AG04449 (cell line): ENCODE measurements around the gene LRP1B.

Experiments
- CTCF ChIA-PET: fragments of 350-600 bp; formaldehyde crosslinking; extraction: SDS; loops from one replicate; lab custom pipeline; 2021; ENCODE audit warnings: antibody characterized with exemption; lab: Yijun Ruan, JAX
- POLR2A ChIA-PET: fragments of 400-600, 350-600 bp; formaldehyde crosslinking; extraction: SDS; loops from one replicate; lab custom pipeline; 2020; ENCODE audit warnings: antibody characterized with exemption, inconsistent platforms; lab: Yijun Ruan, JAX
- DNase-seq: peaks from one replicate; pipeline ENCODE4 v3.0.0-alpha.2; 2010; ENCODE audit warnings: low read depth, low spot score
- H3K4me3 ChIP-seq: 2 replicates; pipeline ENCODE4 v1.5.1; 2011; ENCODE audit warnings: low read depth, mild to moderate bottlenecking, control low read depth, low read length
- TF ChIP-seq, protein P1 (sequence below): IDR thresholded peaks from one replicate; pipeline ENCODE4 v1.5.1; 2011; ENCODE audit warnings: mild to moderate bottlenecking, moderate library complexity, low read length, control low read depth, inconsistent platforms; ENCODE audit not compliant: insufficient read depth; ENCODE audit errors: missing control alignments

The LRP1B gene

GRCh38 chr2:140269000-140269399 lies 1861.8 kb downstream of the LRP1B start:
- ChIA-PET POLR2A (no interaction called here), CTCF (no interaction called here)
- H3K4me3 ChIP-seq = no peak overlapping the region

DNA sequence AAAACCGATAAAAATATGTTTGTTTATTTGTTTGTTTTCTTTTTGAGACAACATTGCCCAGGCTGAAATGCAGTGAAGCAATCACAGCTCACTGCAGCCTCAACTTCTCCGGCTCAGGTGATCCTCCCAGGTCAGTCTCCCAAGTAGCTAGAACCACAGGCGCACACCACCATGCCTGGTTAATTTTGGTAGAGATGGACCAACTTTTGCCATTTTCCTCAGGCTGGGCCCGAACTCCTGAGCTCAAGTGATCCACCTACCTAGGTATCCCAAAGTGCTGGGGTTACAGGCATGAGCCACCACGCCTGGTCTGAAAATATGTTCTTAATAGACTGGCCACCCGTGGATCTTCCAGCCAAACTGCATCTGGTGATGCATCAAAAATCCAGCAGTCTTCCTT lies 1867.9 kb downstream of the LRP1B start:
- POLR2A ChIA-PET = no interaction called here
- TF ChIP-seq, protein P1, sequence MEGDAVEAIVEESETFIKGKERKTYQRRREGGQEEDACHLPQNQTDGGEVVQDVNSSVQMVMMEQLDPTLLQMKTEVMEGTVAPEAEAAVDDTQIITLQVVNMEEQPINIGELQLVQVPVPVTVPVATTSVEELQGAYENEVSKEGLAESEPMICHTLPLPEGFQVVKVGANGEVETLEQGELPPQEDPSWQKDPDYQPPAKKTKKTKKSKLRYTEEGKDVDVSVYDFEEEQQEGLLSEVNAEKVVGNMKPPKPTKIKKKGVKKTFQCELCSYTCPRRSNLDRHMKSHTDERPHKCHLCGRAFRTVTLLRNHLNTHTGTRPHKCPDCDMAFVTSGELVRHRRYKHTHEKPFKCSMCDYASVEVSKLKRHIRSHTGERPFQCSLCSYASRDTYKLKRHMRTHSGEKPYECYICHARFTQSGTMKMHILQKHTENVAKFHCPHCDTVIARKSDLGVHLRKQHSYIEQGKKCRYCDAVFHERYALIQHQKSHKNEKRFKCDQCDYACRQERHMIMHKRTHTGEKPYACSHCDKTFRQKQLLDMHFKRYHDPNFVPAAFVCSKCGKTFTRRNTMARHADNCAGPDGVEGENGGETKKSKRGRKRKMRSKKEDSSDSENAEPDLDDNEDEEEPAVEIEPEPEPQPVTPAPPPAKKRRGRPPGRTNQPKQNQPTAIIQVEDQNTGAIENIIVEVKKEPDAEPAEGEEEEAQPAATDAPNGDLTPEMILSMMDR = no peak
- CTCF ChIA-PET = no interaction called here
- no peak for DNase-seq
- no peak overlapping the region for H3K4me3 ChIP-seq

More at GRCh38 chr2:140269000-140269399, 1861.8 kb downstream of the LRP1B start:
- no peak for DNase-seq
- TF ChIP-seq, protein P1 = no peak

GRCh38 chr2:140257692-140258300 lies 1873.0 kb downstream of the LRP1B start:
- ChIA-PET POLR2A (no interaction called here), CTCF (no interaction called here)
- DNase-seq = no peak

DNA sequence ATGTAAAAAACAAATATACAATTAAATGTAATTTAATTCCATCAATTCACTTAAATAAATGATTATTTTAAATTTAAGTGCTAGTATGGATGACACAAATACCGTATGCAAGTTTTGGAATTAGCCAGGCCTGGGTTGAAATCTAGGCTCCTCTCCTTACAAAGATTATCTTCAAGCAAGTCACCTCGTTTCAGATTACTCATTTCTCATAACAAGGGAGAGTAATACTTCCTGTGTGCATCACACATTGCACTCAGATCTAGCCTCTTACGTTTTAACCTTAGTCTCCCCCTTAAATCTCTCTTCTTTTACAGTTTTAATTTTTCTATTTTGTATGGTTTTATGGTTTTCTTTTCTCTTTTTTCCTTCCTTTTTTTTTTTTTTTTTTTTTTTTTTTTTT lies 1874.7 kb downstream of the LRP1B start:
- no peak overlapping the region for H3K4me3 ChIP-seq
- TF ChIP-seq, protein P1 = no peak
- no peak for DNase-seq
- ChIA-PET CTCF (no interaction called here), POLR2A (no interaction called here)

More at GRCh38 chr2:140257692-140258300, 1873.0 kb downstream of the LRP1B start:
- TF ChIP-seq, protein P1 = no peak
- H3K4me3 ChIP-seq = no peak overlapping the region

GRCh38 chr2:140249821-140250220 lies 1881.0 kb downstream of the LRP1B start:
- DNase-seq = no peak
- ChIA-PET POLR2A (no interaction called here), CTCF (no interaction called here)
- TF ChIP-seq, protein P1 = no peak
- no peak overlapping the region for H3K4me3 ChIP-seq

GRCh38 chr2:140248623-140249022 lies 1882.2 kb downstream of the LRP1B start:
- TF ChIP-seq, protein P1 = no peak
- CTCF ChIA-PET = no interaction called here

More at GRCh38 chr2:140248623-140249022, 1882.2 kb downstream of the LRP1B start:
- POLR2A ChIA-PET = no interaction called here
- H3K4me3 ChIP-seq = no peak overlapping the region
- DNase-seq = no peak
